ENCODE measurements around the gene DLGAP1. TPM values are rescaled to one million over a fixed set of nuclear protein-coding genes. Genes with fewer than 3 reads are reported as not detected.

Gene DLGAP1
- total and polyA plus RNA-seq, 2 experiments from 2014 or later, result 17.0 to 48.5 TPM

GRCh38 chr18:3911413-3911812 lies 543.7 kb downstream of the DLGAP1 start (continued):
- no peak for TF ChIP-seq ZNF462 (CRISPR knock-in tag; IDR thresholded peaks at IDR 0.05)
- TF ChIP-seq ZNF331 (CRISPR knock-in tag; IDR thresholded peaks at IDR 0.05; ENCODE audit: low read depth), result no peak
- TF ChIP-seq ETS1 (IDR thresholded peaks at IDR 0.05), result no peak

GRCh38 chr18:3910512-3910911 lies 544.6 kb downstream of the DLGAP1 start:
- no peak overlapping the region for H3K4me2 ChIP-seq
- no peaks in the 10 kb centered on the region for H3K36me3 Mint-ChIP-seq (ENCODE audit: low read depth)
- H3K9me3 Mint-ChIP-seq, result no peaks in the 10 kb centered on the region
- no peak overlapping the region for H3K4me3 ChIP-seq
- peaks cover 12% of the 10 kb centered on the region; the same call in 2 of the 3 replicates for H3K4me1 Mint-ChIP-seq
- no peak for ATAC-seq
- no peaks in the 10 kb centered on the region for H3K27me3 Mint-ChIP-seq (ENCODE audit: insufficient read depth, low read depth, poor library complexity)
- no peaks in the 10 kb centered on the region for H3K9me2 ChIP-seq (ENCODE audit: insufficient read depth)
- H4K20me1 ChIP-seq (replicated peaks; ENCODE audit: insufficient read depth), result no peaks in the 10 kb centered on the region
- no peak for DNase-seq (ENCODE audit: low spot score)
- no peak overlapping the region for H3K4me3 Mint-ChIP-seq
- TF ChIP-seq ZNF331 (CRISPR knock-in tag; IDR thresholded peaks at IDR 0.05; ENCODE audit: low read depth), result no peak
- no peaks in the 10 kb centered on the region for H3K27me3 ChIP-seq (ENCODE audit: insufficient read depth)
- H3K79me2 ChIP-seq (replicated peaks; ENCODE audit: insufficient read depth), result no peaks in the 10 kb centered on the region
- H3K27ac ChIP-seq (ENCODE audit: low read depth), result no peak overlapping the region
- no peaks in the 10 kb centered on the region for H3F3A ChIP-seq (replicated peaks; ENCODE audit: low read depth)
- H3K27ac Mint-ChIP-seq, result no peak overlapping the region
- H2AFZ ChIP-seq, result no peak overlapping the region
- H3K36me3 ChIP-seq (ENCODE audit: insufficient read depth), result no peaks in the 10 kb centered on the region
- no peaks in the 10 kb centered on the region for H3K4me1 ChIP-seq (ENCODE audit: insufficient read depth)

Data from GM23338 (cell line).